K562 (cell line): ENCODE data around the gene COL9A3.

Experiments
- CHCHD3 ChIP-seq: fragments of 250-450 bp; sonication (Bioruptor Pico); IDR thresholded peaks from 2 replicates; pipeline ENCODE4 v2.1.2; 2022; ENCODE audit warnings: mild to moderate bottlenecking
- EGR1 ChIP-seq: fragments of 450-650 bp; conservative IDR thresholded peaks from 2 replicates; pipeline ENCODE4 v1.6.1; 2017; ENCODE audit warnings: mild to moderate bottlenecking
- FOXO4 ChIP-seq: fragments of 450-650 bp; formaldehyde crosslinking; IDR thresholded peaks from 2 replicates; pipeline ENCODE4 v1.4.0; 2020; ENCODE audit warnings: mild to moderate bottlenecking, moderate library complexity
- GTF2F1 ChIP-seq: IDR thresholded peaks from 2 replicates; pipeline ENCODE4 v1.6.1; 2011; ENCODE audit warnings: low read depth, low read length, improper control_type of control experiment
- MYC ChIP-seq, 2 experiments: fragments of 250-450 bp in 1 of 2; sonication (Bioruptor Pico) in 1 of 2; IDR thresholded peaks; 2 replicates each; pipeline versions ENCODE4 v1.5.1 to v1.6.1; 2012 to 2021; ENCODE audit warnings: low read depth in 2 of 2, borderline replicate concordance in 1 of 2, improper control_type of control experiment in 1 of 2, low read length in 1 of 2, mild to moderate bottlenecking in 1 of 2, moderate library complexity in 1 of 2
- POLR2A ChIP-seq: fragments of 450-650 bp; conservative IDR thresholded peaks from 2 replicates; pipeline ENCODE4 v1.6.1; 2016
- POLR2AphosphoS5 ChIP-seq: IDR thresholded peaks from 2 replicates; pipeline ENCODE4 v1.6.1; 2011; ENCODE audit warnings: mild to moderate bottlenecking, low read depth, low read length, moderate library complexity; ENCODE audit not compliant: control insufficient read depth, insufficient read depth
- RREB1 ChIP-seq: fragments of 250-450 bp; sonication (Bioruptor Pico); IDR thresholded peaks from 2 replicates; pipeline ENCODE4 v1.4.0; 2020
- UBTF ChIP-seq, 2 experiments: IDR thresholded peaks; 2 replicates each; pipeline ENCODE4 v1.6.1; 2012; ENCODE audit warnings: improper control_type of control experiment in 2 of 2, low read depth in 2 of 2, low read length in 2 of 2, borderline replicate concordance in 1 of 2
- USF2 ChIP-seq: sonication (generic); formaldehyde crosslinking; IDR thresholded peaks from 2 replicates; pipeline ENCODE4 v1.5.0; 2020; ENCODE audit warnings: missing genetic modification reagents
- ZFP1 ChIP-seq: fragments of 450-650 bp; formaldehyde crosslinking; IDR thresholded peaks from 2 replicates; pipeline ENCODE4 v1.4.0; 2020; ENCODE audit warnings: mild to moderate bottlenecking, mixed read lengths
- ZNF274 ChIP-seq: IDR thresholded peaks from 2 replicates; pipeline ENCODE4 v1.6.1; 2011; ENCODE audit warnings: low read depth, mild to moderate bottlenecking, low read length, moderate library complexity, borderline replicate concordance
- TF ChIP-seq, protein P1 (sequence below), 3 experiments: IDR thresholded peaks in 2 of 3; conservative IDR thresholded peaks in 1 of 3; 2 replicates each; pipeline ENCODE4 v1.5.1; 2011 to 2012; ENCODE audit warnings: low read length in 3 of 3, mild to moderate bottlenecking in 3 of 3, control low read depth in 2 of 3, improper control_type of control experiment in 1 of 3, inconsistent platforms in 1 of 3, low read depth in 1 of 3, mixed read lengths in 1 of 3, moderate library complexity in 1 of 3; ENCODE audit not compliant: insufficient read depth in 2 of 3
- TF ChIP-seq, protein P2 (sequence below): sonication (generic); formaldehyde crosslinking; IDR thresholded peaks from 2 replicates; pipeline ENCODE4 v1.4.0; 2020; ENCODE audit warnings: mild to moderate bottlenecking, missing genetic modification reagents

DNA sequence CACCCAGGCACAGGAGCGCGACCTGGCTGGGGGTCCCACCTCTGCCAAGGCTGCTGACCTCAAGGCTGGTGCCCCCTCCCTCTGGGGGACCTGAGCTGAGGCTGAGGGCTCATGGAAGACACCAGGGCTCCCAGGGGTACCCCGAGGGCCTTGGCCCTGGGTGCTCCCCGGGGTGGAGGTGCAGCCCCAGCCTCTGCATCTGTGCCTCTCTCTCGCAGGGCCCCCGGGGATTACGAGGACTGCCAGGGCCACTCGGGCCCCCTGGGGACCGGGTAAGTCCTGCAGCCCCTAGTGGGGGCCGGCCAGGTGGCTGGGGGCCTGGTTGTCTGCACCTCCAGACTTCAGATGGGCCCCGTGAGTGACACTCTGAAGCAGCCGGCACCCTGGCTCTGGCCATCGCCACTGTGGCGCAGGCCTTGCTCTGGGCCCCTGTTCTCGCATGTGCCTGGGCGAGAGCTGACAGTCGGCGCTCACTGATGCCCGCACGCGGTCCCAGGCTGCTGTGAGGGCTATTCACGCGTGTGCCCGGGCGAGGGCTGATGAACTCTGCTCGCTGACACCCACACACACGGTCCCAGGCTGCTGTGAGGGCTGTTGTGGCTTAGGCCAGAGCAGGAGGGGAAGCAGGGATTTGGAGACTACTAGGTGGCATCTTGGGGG, 9.3 kb downstream of the COL9A3 start:
- TF ChIP-seq, protein P1, sequence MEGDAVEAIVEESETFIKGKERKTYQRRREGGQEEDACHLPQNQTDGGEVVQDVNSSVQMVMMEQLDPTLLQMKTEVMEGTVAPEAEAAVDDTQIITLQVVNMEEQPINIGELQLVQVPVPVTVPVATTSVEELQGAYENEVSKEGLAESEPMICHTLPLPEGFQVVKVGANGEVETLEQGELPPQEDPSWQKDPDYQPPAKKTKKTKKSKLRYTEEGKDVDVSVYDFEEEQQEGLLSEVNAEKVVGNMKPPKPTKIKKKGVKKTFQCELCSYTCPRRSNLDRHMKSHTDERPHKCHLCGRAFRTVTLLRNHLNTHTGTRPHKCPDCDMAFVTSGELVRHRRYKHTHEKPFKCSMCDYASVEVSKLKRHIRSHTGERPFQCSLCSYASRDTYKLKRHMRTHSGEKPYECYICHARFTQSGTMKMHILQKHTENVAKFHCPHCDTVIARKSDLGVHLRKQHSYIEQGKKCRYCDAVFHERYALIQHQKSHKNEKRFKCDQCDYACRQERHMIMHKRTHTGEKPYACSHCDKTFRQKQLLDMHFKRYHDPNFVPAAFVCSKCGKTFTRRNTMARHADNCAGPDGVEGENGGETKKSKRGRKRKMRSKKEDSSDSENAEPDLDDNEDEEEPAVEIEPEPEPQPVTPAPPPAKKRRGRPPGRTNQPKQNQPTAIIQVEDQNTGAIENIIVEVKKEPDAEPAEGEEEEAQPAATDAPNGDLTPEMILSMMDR (IDR thresholded peaks at IDR 0.05 in 2 of 3, conservative IDR thresholded peaks at IDR 0.05 in 1 of 3; ENCODE audit: insufficient read depth in 2 of 3, low read depth in 1 of 3, low read length in 3 of 3), result no peak
- TF ChIP-seq POLR2A, result no peak
- no peak for TF ChIP-seq ZFP1 (CRISPR knock-in tag)
- no peak for TF ChIP-seq RREB1 (CRISPR knock-in tag)
- no peak for TF ChIP-seq ZNF274
- TF ChIP-seq USF2 (CRISPR knock-in tag), result no peak
- no peak for TF ChIP-seq EGR1
- TF ChIP-seq, protein P2, sequence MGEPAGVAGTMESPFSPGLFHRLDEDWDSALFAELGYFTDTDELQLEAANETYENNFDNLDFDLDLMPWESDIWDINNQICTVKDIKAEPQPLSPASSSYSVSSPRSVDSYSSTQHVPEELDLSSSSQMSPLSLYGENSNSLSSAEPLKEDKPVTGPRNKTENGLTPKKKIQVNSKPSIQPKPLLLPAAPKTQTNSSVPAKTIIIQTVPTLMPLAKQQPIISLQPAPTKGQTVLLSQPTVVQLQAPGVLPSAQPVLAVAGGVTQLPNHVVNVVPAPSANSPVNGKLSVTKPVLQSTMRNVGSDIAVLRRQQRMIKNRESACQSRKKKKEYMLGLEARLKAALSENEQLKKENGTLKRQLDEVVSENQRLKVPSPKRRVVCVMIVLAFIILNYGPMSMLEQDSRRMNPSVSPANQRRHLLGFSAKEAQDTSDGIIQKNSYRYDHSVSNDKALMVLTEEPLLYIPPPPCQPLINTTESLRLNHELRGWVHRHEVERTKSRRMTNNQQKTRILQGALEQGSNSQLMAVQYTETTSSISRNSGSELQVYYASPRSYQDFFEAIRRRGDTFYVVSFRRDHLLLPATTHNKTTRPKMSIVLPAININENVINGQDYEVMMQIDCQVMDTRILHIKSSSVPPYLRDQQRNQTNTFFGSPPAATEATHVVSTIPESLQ (CRISPR knock-in tag), result no peak
- TF ChIP-seq MYC (IDR thresholded peaks at IDR 0.05; ENCODE audit: low read depth, low read length), result no peak
- no peak for TF ChIP-seq MYC (CRISPR knock-in tag; IDR thresholded peaks at IDR 0.05; ENCODE audit: borderline replicate concordance, low read depth)
- TF ChIP-seq FOXO4 (CRISPR knock-in tag), result no peak
- no peak for TF ChIP-seq GTF2F1
- TF ChIP-seq POLR2AphosphoS5, result no peak
- TF ChIP-seq CHCHD3 (CRISPR knock-in tag), result no peak
- no peak for TF ChIP-seq UBTF (IDR thresholded peaks at IDR 0.05; ENCODE audit: borderline replicate concordance in 1 of 2, low read depth in 2 of 2, low read length in 2 of 2)
